Globus pallidus (tissue), 1 donor: ENCODE results near the gene ZBP1.

Source experiments
- DNase-seq: peaks from one replicate; pipeline ENCODE4 v3.0.0-alpha.2; 2015; ENCODE audit warnings: low spot score

ZBP1 gene

DNA sequence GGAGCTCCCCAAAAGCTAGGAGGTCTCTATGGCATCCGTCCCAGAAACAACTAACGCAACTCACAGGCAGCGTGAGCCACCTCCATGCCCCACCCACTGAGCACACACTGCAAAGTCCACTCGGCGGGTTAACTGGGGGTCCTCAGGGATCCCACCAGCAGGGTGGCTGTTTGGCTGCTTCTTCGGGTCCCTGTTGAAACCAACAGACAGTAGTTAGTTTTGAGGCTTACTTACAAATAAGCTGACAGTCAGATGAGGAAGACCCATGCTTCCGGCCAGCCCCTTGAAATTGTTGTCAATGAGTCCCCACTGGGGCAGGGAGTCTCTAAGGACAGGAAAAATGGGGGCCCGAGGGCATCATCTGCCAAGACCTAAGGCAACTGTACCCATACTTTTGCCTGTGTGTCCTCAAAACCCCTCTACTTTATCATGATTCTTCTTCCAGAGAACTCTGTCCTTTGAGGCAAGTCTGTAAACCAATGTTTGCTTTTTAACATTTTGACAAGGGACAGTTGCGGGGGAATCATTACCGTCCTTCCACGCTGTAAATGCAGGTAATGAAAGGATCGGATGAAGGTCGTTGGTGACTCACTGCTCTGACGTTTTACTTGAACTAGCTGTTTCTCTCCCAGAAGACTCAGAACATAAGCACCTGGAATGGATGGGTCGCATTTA, 61.5 kb downstream of the ZBP1 start:
- no peak for DNase-seq

DNA sequence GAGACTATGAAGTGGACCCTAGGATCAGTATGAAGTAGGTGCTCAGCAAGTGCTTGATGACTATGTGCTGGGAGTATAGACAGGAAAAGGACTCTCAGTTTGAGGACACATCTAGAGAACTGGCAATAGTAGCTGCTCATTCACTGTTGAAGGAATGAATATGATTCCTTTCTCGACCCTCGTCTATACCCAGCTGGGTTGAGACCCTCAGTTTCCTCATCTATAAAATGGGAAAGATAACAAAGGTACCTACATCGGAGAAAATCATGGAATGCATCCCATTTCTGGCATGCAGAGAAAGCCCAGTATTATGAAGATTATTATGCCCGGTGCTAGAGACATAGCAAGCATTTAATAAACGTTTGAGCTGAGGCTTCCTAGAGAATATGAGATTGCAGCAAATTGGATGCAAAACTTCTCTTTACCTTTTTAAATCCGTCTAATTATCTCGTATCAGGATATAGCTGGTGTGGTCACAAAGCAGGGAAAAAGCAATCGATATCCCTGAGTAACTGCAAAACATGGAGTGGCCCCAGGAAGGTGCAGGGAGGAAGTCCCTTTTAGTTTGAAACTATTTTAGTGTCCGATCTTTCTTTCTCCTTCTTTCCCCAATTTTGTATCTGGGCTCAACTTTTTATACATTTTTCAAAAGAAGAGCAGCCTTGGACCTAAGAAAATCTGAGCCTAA, 62.2 kb downstream of the ZBP1 start:
- DNase-seq: no peak

DNA sequence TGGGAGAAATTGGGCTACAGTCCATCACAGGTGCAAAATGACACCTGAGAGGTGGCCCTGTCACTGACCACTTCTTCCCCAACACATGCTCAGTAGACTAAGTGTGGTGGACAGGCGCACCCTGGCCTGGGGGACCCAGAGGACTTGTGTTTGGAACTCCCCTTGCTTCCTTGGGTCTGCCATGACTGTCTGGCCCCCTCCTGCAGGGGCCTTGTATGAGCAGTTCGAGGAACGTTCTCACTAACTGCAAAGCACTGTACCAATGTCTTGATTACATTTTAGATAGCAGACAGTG, 63.3 kb downstream of the ZBP1 start:
- DNase-seq: no peak

DNA sequence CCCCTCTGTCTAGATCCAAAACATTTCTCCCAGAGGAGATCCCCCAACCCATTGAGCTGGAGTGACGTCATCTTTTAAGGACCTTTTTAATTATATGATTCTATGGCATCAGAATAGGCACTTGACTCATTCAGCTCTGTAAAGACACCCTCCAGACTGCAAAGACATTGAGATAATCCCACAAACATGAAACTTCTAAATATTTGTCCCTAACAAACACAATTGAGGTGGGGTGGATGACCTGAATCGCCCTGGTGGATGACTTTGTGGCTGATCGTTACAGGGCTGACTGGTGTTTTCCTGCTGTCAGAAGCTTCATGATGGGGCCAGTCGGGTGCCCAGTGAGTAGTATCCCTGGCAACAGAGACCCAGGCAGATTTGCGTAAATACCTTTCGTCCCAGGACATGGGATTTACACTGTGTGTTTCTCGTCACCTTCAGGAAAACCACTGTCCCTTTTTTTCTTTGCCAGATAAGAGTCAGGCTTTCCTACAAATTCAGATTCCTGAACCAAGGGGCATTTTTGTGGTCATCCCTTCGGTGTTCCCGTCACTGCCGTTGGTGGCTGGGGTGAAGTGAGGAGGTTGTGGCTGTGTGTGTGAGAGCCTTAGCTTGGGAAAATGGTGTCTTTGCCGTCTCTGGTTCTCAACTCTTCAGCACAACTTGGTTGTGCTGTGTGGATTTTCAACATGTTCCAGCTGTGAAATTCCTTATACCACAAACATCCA, 64.6 kb downstream of the ZBP1 start:
- no peak for DNase-seq
